CD4-positive, alpha-beta T cell (primary cell): ENCODE data around the gene VIL1. TPM values are rescaled to one million over a fixed set of nuclear protein-coding genes. Genes with fewer than 3 reads are reported as not detected.
A peak's percentile ranks its signal among the peaks of the same experiment; 100 is the strongest.

Experiments used
- ATAC-seq: fragments of 200-7000 bp; cut with Tn5 transposase; one replicate; pipeline ENCODE4 v1.10.0; 2022; ENCODE audit warnings: mild to moderate bottlenecking; ENCODE audit not compliant: poor library complexity
- CTCF ChIA-PET: fragments of 350-600 bp; sonication (Branson Sonifier 250); formaldehyde crosslinking; loops from one replicate; lab custom pipeline; 2021; ENCODE audit warnings: antibody characterized with exemption, inconsistent platforms; lab: Charles Lee
- POLR2A ChIA-PET: fragments of 350-600 bp; sonication (Branson Sonifier 250); formaldehyde crosslinking; loops from one replicate; lab custom pipeline; 2021; ENCODE audit warnings: antibody characterized with exemption, inconsistent platforms; lab: Charles Lee
- DNase-seq, 14 experiments: peaks; one replicate each; pipeline ENCODE4 v3.0.0-alpha.2; 2013 to 2020; ENCODE audit warnings: mixed read lengths in 2 of 14
- H3K27ac ChIP-seq, 2 donors: one replicate each; pipeline versions ENCODE4 v1.5.1 to v1.7.0; 2013; ENCODE audit warnings: low read length in 2 of 2, low read depth in 1 of 2, mild to moderate bottlenecking in 1 of 2
- H3K27me3 ChIP-seq, 2 experiments: 1 replicate in 1 of 2; 2 replicates in 1 of 2; pipeline versions ENCODE4 v1.6.1 to v1.7.0; 2013; ENCODE audit warnings: low read length in 2 of 2, control low read depth in 1 of 2, mild to moderate bottlenecking in 1 of 2, moderate library complexity in 1 of 2; ENCODE audit not compliant: insufficient read depth in 2 of 2, control insufficient read depth in 1 of 2
- H3K36me3 ChIP-seq: one replicate; pipeline ENCODE4 v1.6.1; 2013; ENCODE audit warnings: low read length, control low read depth; ENCODE audit not compliant: insufficient read depth
- H3K4me1 ChIP-seq: one replicate; pipeline ENCODE4 v1.6.1; 2013; ENCODE audit warnings: low read length, control low read depth; ENCODE audit not compliant: insufficient read depth
- H3K4me3 ChIP-seq: one replicate; pipeline ENCODE4 v1.5.1; 2013; ENCODE audit warnings: mild to moderate bottlenecking, low read length, moderate library complexity
- H3K9me3 ChIP-seq, 2 experiments: 1 replicate in 1 of 2; 2 replicates in 1 of 2; pipeline versions ENCODE4 v1.6.1 to v1.7.0; 2013; ENCODE audit warnings: low read length in 2 of 2, mild to moderate bottlenecking in 2 of 2, control low read depth in 1 of 2, moderate library complexity in 1 of 2; ENCODE audit not compliant: control insufficient read depth in 1 of 2, insufficient read depth in 1 of 2
- H3K27ac Mint-ChIP-seq: one replicate; pipeline ENCODE4 v1.8.0; 2020; ENCODE audit warnings: mixed read lengths
- H3K27me3 Mint-ChIP-seq: one replicate; pipeline ENCODE4 v1.8.0; 2021; ENCODE audit warnings: mixed read lengths
- H3K36me3 Mint-ChIP-seq: one replicate; pipeline ENCODE4 v1.8.0; 2021; ENCODE audit warnings: low read depth, mixed read lengths
- H3K4me1 Mint-ChIP-seq: one replicate; pipeline ENCODE4 v1.8.0; 2021; ENCODE audit warnings: low read depth, mixed read lengths
- H3K4me3 Mint-ChIP-seq: one replicate; pipeline ENCODE4 v1.8.0; 2020; ENCODE audit warnings: mild to moderate bottlenecking, mixed read lengths
- H3K9me3 Mint-ChIP-seq: one replicate; pipeline ENCODE4 v1.8.0; 2020; ENCODE audit warnings: mixed read lengths
- CTCF ChIP-seq: fragments of 200-600 bp; IDR thresholded peaks from one replicate; pipeline ENCODE4 v1.8.0; 2022; ENCODE audit warnings: antibody characterized with exemption, mild to moderate bottlenecking
- intact Hi-C, 2 experiments: fragments of 100-400 bp; cut with DNase I in 1 of 2; cut with micrococcal nuclease in 1 of 2; formaldehyde crosslinking; loops; one replicate each; pipeline versions ENCODE4 v1.15.1 to v1.9.0; 2023 to 2025; cut with DNase I, micrococcal nuclease
- total RNA-seq, 174 experiments: library from RNA in 2 of 174; stranded (reverse) in 2 of 174; gene quantifications; one replicate each; pipeline ENCODE4 v1.2.3 and lab custom pipeline; 2021 to 2026

Gene VIL1
- total RNA-seq, 2 experiments from 2014 or later, result 0.20 to 0.33 TPM

- no peaks in the 10 kb centered on the region for H3K27me3 ChIP-seq
- H3K4me1 Mint-ChIP-seq, result peaks cover 57% of the 10 kb centered on the region
- H3K27ac ChIP-seq, result peak overlapping the region; percentile 61 to 78
- peaks cover 68% of the 10 kb centered on the region for H3K4me1 ChIP-seq
- intact Hi-C loops, result loop anchor here (1.0 to 10.0 kb wide), 7 partner anchors 10 to 768 kb away; partner anchors contain the start of genes CNOT9 (in 1 of the 2), CNPPD1 (in 1 of the 2), RETREG2 (in 1 of the 2) and SLC23A3 (in 1 of the 2)
- ChIA-PET POLR2A (interaction anchor here (1.1 to 5.0 kb wide), 6 partner anchors 11 to 253 kb away, joined by 3 to 74 read pairs (median 6); partner anchors contain the start of genes AAMP, BCS1L, PNKD and USP37), CTCF (interaction anchor here (1.0 to 1.4 kb wide), 4 partner anchors 8 to 165 kb away, joined by 3 to 4 read pairs (median 4); no protein-coding TSS in a partner anchor)
- no peaks in the 10 kb centered on the region for H3K9me3 Mint-ChIP-seq
- H3K27me3 Mint-ChIP-seq, result no peaks in the 10 kb centered on the region
- ATAC-seq (peak; percentile 69), DNase-seq (peak; percentile 73 to 97 (median 94))
- H3K9me3 ChIP-seq, result no peaks in the 10 kb centered on the region
- peak overlapping the region; percentile 90 for H3K4me3 Mint-ChIP-seq
- peak overlapping the region; percentile 88 for H3K27ac Mint-ChIP-seq
- TF ChIP-seq CTCF, result peak; percentile 67
- peak overlapping the region; percentile 59 for H3K4me3 ChIP-seq
- peaks cover 52% of the 10 kb centered on the region for H3K36me3 Mint-ChIP-seq
- peaks cover 38% of the 10 kb centered on the region for H3K36me3 ChIP-seq
Measured at GRCh38 chr2:218406209-218406948, 12.5 kb upstream of the VIL1 start.

- H3K36me3 Mint-ChIP-seq, result peaks cover 45% of the 10 kb centered on the region
- ChIA-PET CTCF (interaction anchor here (1.0 to 1.4 kb wide), 4 partner anchors 59 to 164 kb away, joined by 3 to 4 read pairs (median 4); no protein-coding TSS in a partner anchor), POLR2A (interaction anchor here (1.1 to 5.0 kb wide), 6 partner anchors 11 to 252 kb away, joined by 3 to 74 read pairs (median 4); partner anchors contain the start of genes BCS1L, USP37 and ZNF142)
- intact Hi-C loops, result loop anchor here (1.0 to 10.0 kb wide), 9 partner anchors 11 to 768 kb away; partner anchors contain the start of genes CNOT9 (in 1 of the 2), CNPPD1 (in 1 of the 2), RETREG2 (in 1 of the 2) and SLC23A3 (in 1 of the 2)
- H3K27me3 Mint-ChIP-seq, result no peaks in the 10 kb centered on the region
- ATAC-seq, result peak; percentile 34
- DNase-seq, result peak; percentile 50 to 89 (median 67)
- peak overlapping the region; percentile 90 for H3K4me3 Mint-ChIP-seq
- H3K4me1 Mint-ChIP-seq, result peaks cover 50% of the 10 kb centered on the region
- Histone ChIP-seq H3K27me3 (no peaks in the 10 kb centered on the region), H3K36me3 (peaks cover 31% of the 10 kb centered on the region), H3K4me1 (peaks cover 61% of the 10 kb centered on the region), H3K9me3 (no peaks in the 10 kb centered on the region), H3K4me3 (peak overlapping the region; percentile 59), H3K27ac (peak overlapping the region; percentile 51 to 78)
- H3K9me3 Mint-ChIP-seq, result no peaks in the 10 kb centered on the region
- peak; percentile 2 for TF ChIP-seq CTCF
- H3K27ac Mint-ChIP-seq, result peak overlapping the region; percentile 88
Measured at GRCh38 chr2:218406949-218407618, 11.8 kb upstream of the VIL1 start.

- Mint-ChIP-seq H3K9me3 (no peaks in the 10 kb centered on the region), H3K27ac (peak overlapping the region; percentile 88), H3K36me3 (peaks cover 39% of the 10 kb centered on the region), H3K4me3 (peak overlapping the region; percentile 26), H3K27me3 (no peaks in the 10 kb centered on the region), H3K4me1 (peaks cover 54% of the 10 kb centered on the region)
- Histone ChIP-seq H3K27ac (no peak overlapping the region), H3K27me3 (no peaks in the 10 kb centered on the region), H3K4me3 (no peak overlapping the region), H3K4me1 (peaks cover 56% of the 10 kb centered on the region), H3K36me3 (peaks cover 25% of the 10 kb centered on the region), H3K9me3 (no peaks in the 10 kb centered on the region)
- intact Hi-C loops, result loop anchor here (1.0 to 10.0 kb wide), 6 partner anchors 59 to 767 kb away; partner anchors contain the start of genes CNPPD1 (in 1 of the 2), RETREG2 (in 1 of the 2) and SLC23A3 (in 1 of the 2)
- ATAC-seq (no peak), DNase-seq (peak in 1 of 14 experiments; percentile 27)
- ChIA-PET POLR2A (interaction anchor here (0.6 to 5.0 kb wide), 5 partner anchors 8 to 109 kb away, joined by 3 to 74 read pairs (median 4); no protein-coding TSS in a partner anchor), CTCF (interaction anchor here (1.0 kb wide), 1 partner anchor 62 kb away, joined by 3 read pairs; no protein-coding TSS in a partner anchor)
- TF ChIP-seq CTCF, result no peak
Measured at GRCh38 chr2:218407717-218408116, 11.2 kb upstream of the VIL1 start.
